Endothelial cell of umbilical vein (primary cell): ENCODE measurements around the gene OCRL. TPM values are rescaled to one million over a fixed set of nuclear protein-coding genes. Genes with fewer than 3 reads are reported as not detected.

ENCODE experiments used
- BruUV-seq: library from RNA; stranded (reverse); fragments of 400-500 nt; replicated peaks from 2 replicates; lab custom pipeline; 2021; lab: Mats Ljungman, UMichigan
- CTCF ChIA-PET: fragments of 300-600, 350-600 bp; sonication (Branson Sonifier 250); formaldehyde crosslinking; loops from one replicate; lab custom pipeline; 2021; ENCODE audit warnings: antibody characterized with exemption, inconsistent platforms; lab: Charles Lee
- POLR2A ChIA-PET: fragments of 300-600, 350-600 bp; sonication (Branson Sonifier 250); formaldehyde crosslinking; loops from one replicate; lab custom pipeline; 2021; ENCODE audit warnings: antibody characterized with exemption, inconsistent platforms; lab: Charles Lee
- DNase-seq: peaks from one replicate; pipeline ENCODE4 v3.0.0-alpha.2; 2011; ENCODE audit warnings: low read depth, low spot score
- FAIRE-seq: peaks from 2 replicates; lab custom pipeline; 2011; peaks lifted over from hg19 to GRCh38; lab: Jason Lieb, UNC
- H2AFZ ChIP-seq: 2 replicates; pipeline ENCODE4 v1.6.0; 2012; ENCODE audit warnings: low read depth, low read length, control low read depth, inconsistent platforms
- H3K27ac ChIP-seq: 2 replicates; pipeline ENCODE4 v1.5.1; 2011; ENCODE audit warnings: low read depth, mild to moderate bottlenecking, control low read depth, low read length, moderate library complexity; ENCODE audit not compliant: insufficient read depth
- H3K27me3 ChIP-seq, 2 experiments: 2 replicates each; pipeline versions ENCODE4 v1.6.0 to v1.6.1; 2011; ENCODE audit warnings: low read length in 2 of 2, mixed read lengths in 1 of 2; ENCODE audit not compliant: control insufficient read depth in 2 of 2, insufficient read depth in 2 of 2
- H3K36me3 ChIP-seq, 2 experiments: 2 replicates in 1 of 2; 3 replicates in 1 of 2; pipeline ENCODE4 v1.5.1; 2011; ENCODE audit warnings: low read length in 2 of 2, mild to moderate bottlenecking in 1 of 2, moderate library complexity in 1 of 2; ENCODE audit not compliant: control insufficient read depth in 2 of 2, insufficient read depth in 2 of 2; ENCODE audit errors: extremely low read depth in 1 of 2
- H3K4me1 ChIP-seq: 3 replicates; pipeline ENCODE4 v1.5.1; 2011; ENCODE audit warnings: mild to moderate bottlenecking, low read length; ENCODE audit not compliant: control insufficient read depth, insufficient read depth; ENCODE audit errors: extremely low read depth
- H3K4me2 ChIP-seq: 2 replicates; pipeline ENCODE4 v1.6.1; 2011; ENCODE audit warnings: low read length, control low read depth, mixed read lengths; ENCODE audit not compliant: insufficient read depth
- H3K4me3 ChIP-seq, 3 experiments: fragments of 200-600 bp in 1 of 3; sonication (generic), shearing (Covaris generic) in 1 of 3; replicated peaks in 1 of 3; 2 replicates each; pipeline ENCODE4 v1.5.1; 2011 to 2016; ENCODE audit warnings: control low read depth in 3 of 3, low read length in 3 of 3, mild to moderate bottlenecking in 2 of 3, inconsistent platforms in 1 of 3, low read depth in 1 of 3, moderate library complexity in 1 of 3; ENCODE audit not compliant: insufficient read depth in 1 of 3
- H3K79me2 ChIP-seq: 2 replicates; pipeline ENCODE4 v1.6.0; 2012; ENCODE audit warnings: low read length, inconsistent platforms; ENCODE audit not compliant: control insufficient read depth, insufficient read depth
- H3K9ac ChIP-seq: replicated peaks from 2 replicates; pipeline ENCODE3; 2011; ENCODE audit warnings: low read length, control low read depth; ENCODE audit not compliant: insufficient read depth; ENCODE audit errors: extremely low read depth
- H3K9me1 ChIP-seq: replicated peaks from 3 replicates; pipeline ENCODE4 v1.6.0; 2011; ENCODE audit warnings: mild to moderate bottlenecking, low read length; ENCODE audit not compliant: control insufficient read depth, insufficient read depth; ENCODE audit errors: extremely low read depth
- H3K9me3 ChIP-seq: replicated peaks from 2 replicates; pipeline ENCODE4 v1.5.1; 2012; ENCODE audit warnings: low read length, inconsistent platforms; ENCODE audit not compliant: control insufficient read depth, insufficient read depth
- H4K20me1 ChIP-seq: replicated peaks from 2 replicates; pipeline ENCODE3; 2011; ENCODE audit warnings: mild to moderate bottlenecking, low read length; ENCODE audit not compliant: control insufficient read depth, insufficient read depth; ENCODE audit errors: extremely low read depth
- EZH2 ChIP-seq: IDR thresholded peaks from 2 replicates; pipeline ENCODE4 v1.6.1; 2012; ENCODE audit warnings: borderline replicate concordance, low read depth, mild to moderate bottlenecking, moderate library complexity, low read length, inconsistent platforms; ENCODE audit not compliant: severe bottlenecking
- FOS ChIP-seq: IDR thresholded peaks from 2 replicates; pipeline ENCODE4 v1.6.1; 2011; ENCODE audit warnings: mild to moderate bottlenecking, low read length, moderate library complexity, borderline replicate concordance; ENCODE audit not compliant: insufficient read depth
- GATA2 ChIP-seq: IDR thresholded peaks from 2 replicates; pipeline ENCODE4 v1.7.0; 2011; ENCODE audit warnings: low read depth, mild to moderate bottlenecking, moderate library complexity, mixed read lengths, low read length; ENCODE audit not compliant: insufficient read length, insufficient read depth
- JUN ChIP-seq: IDR thresholded peaks from 2 replicates; pipeline ENCODE4 v1.6.1; 2011; ENCODE audit warnings: borderline replicate concordance, low read depth; ENCODE audit not compliant: insufficient read length, insufficient read depth
- MYC ChIP-seq: IDR thresholded peaks from one replicate; pipeline ENCODE4 v1.6.1; 2011; ENCODE audit warnings: mild to moderate bottlenecking, low read depth, low read length
- POLR2AphosphoS5 ChIP-seq: IDR thresholded peaks from 2 replicates; pipeline ENCODE4 v1.6.1; 2012; ENCODE audit warnings: low read depth, mild to moderate bottlenecking, control low read depth, low read length, moderate library complexity; ENCODE audit not compliant: insufficient read depth
- dilution Hi-C: fragments of 300-500 bp; cut with MboI; formaldehyde crosslinking; loops from one replicate; pipeline ENCODE4 v1.15.0; 2019; ENCODE audit warnings: low sequenced_read_pairs; ENCODE audit not compliant: extremely low pct_ligation_motif_present
- intact Hi-C: fragments of 100-400 bp; cut with micrococcal nuclease; formaldehyde crosslinking; loops from one replicate; pipeline ENCODE4 v1.10.0; 2022
- polyA plus RNA-seq, 4 experiments: library from polyadenylated mRNA; depleted of rRNA in 3 of 4; stranded (reverse) in 3 of 4; unstranded in 1 of 4; fragments of >200 nt; gene quantifications; 2 replicates each; pipeline versions ENCODE4 v1.2.1 to v1.2.3, GENCODE V29; 2011 to 2012; ENCODE audit warnings: missing spikeins in 1 of 4
- total RNA-seq: library from RNA; stranded (reverse); gene quantifications from 2 replicates; pipeline ENCODE4 v1.2.3, GENCODE V29; 2021
- TF ChIP-seq, protein P1 (sequence below), 2 donors: IDR thresholded peaks; 1 replicate in 1 of 2; 2 replicates in 1 of 2; pipeline ENCODE4 v1.5.1; 2011; ENCODE audit warnings: low read length in 2 of 2, mild to moderate bottlenecking in 2 of 2, moderate library complexity in 2 of 2, control low read depth in 1 of 2, inconsistent platforms in 1 of 2, low read depth in 1 of 2; ENCODE audit not compliant: insufficient read depth in 1 of 2; ENCODE audit errors: extremely low read depth in 1 of 2

OCRL gene
- total and polyA plus RNA-seq, 2 donors (not counting 3 experiments of a cell fraction or from before 2014, with no cell fraction given) = 14.6 to 20.9 TPM

DNA sequence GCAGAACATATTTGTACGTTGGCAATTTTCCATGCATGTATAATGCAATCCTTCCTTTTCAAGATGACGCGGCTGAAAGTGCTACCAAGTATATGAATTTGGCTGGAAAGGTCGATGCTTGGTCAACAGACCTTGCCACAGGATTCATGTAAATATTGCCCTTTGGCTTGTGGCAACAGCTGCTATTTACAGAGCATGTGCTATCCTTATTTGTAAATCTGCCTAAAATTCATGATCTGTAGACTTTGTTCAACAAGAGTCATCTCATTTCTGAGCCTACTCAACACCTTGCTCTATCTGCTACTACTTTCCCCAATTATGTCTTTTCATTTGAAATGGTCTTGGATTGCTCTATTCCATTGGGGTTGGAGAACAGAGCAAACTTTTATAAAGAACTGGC, 14.9 kb upstream of the OCRL start:
- Histone ChIP-seq H3K9me1 (no peaks in the 10 kb centered on the region), H3K27me3 (peaks cover 0 to 10% of the 10 kb centered on the region in 2 experiments), H3K36me3 (no peaks in the 10 kb centered on the region), H3K9ac (no peak overlapping the region), H3K4me1 (peaks cover 5% of the 10 kb centered on the region), H3K4me2 (no peak overlapping the region), H3K4me3 (no peak overlapping the region), H3K27ac (no peak overlapping the region), H3K9me3 (no peaks in the 10 kb centered on the region), H3K79me2 (peaks cover 5% of the 10 kb centered on the region), H2AFZ (no peak overlapping the region), H4K20me1 (no peaks in the 10 kb centered on the region)
- ChIA-PET CTCF (interaction anchor here (0.9 to 1.0 kb wide), 1 partner anchor 15 kb away, joined by 3 to 4 read pairs; the partner anchor contains the start of gene OCRL), POLR2A (no interaction called here)
- no peak for TF ChIP-seq FOS
- no peak for TF ChIP-seq POLR2AphosphoS5
- no peak for TF ChIP-seq GATA2
- TF ChIP-seq, protein P1, sequence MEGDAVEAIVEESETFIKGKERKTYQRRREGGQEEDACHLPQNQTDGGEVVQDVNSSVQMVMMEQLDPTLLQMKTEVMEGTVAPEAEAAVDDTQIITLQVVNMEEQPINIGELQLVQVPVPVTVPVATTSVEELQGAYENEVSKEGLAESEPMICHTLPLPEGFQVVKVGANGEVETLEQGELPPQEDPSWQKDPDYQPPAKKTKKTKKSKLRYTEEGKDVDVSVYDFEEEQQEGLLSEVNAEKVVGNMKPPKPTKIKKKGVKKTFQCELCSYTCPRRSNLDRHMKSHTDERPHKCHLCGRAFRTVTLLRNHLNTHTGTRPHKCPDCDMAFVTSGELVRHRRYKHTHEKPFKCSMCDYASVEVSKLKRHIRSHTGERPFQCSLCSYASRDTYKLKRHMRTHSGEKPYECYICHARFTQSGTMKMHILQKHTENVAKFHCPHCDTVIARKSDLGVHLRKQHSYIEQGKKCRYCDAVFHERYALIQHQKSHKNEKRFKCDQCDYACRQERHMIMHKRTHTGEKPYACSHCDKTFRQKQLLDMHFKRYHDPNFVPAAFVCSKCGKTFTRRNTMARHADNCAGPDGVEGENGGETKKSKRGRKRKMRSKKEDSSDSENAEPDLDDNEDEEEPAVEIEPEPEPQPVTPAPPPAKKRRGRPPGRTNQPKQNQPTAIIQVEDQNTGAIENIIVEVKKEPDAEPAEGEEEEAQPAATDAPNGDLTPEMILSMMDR (IDR thresholded peaks at IDR 0.05; ENCODE audit: extremely low read depth in 1 of 2, insufficient read depth in 1 of 2, low read depth in 1 of 2, low read length in 2 of 2) = no peak
- TF ChIP-seq MYC = no peak
- TF ChIP-seq JUN = no peak
- no peak for TF ChIP-seq EZH2
- FAIRE-seq (no peak), DNase-seq (no peak)
- no TSS peak for BruUV-seq
- intact Hi-C loops (no loop called here), dilution Hi-C loops (no loop called here)
